DOHH2 (cell line): ENCODE measurements around the gene IGF2BP1.

Experiments used
- CTCF ChIP-seq: fragments of 200-600 bp; sonication (generic); IDR thresholded peaks from one replicate; pipeline ENCODE4 v1.5.1; 2014; ENCODE audit warnings: antibody characterized with exemption, mild to moderate bottlenecking, low read depth, low read length; ENCODE audit not compliant: poor library complexity, severe bottlenecking
- EZH2phosphoT487 ChIP-seq: fragments of 200-600 bp; sonication (generic); IDR thresholded peaks from 2 replicates; pipeline ENCODE4 v1.6.1; 2017; ENCODE audit warnings: borderline replicate concordance, mild to moderate bottlenecking, antibody characterized with exemption, low read length, moderate library complexity, mixed read lengths

DNA sequence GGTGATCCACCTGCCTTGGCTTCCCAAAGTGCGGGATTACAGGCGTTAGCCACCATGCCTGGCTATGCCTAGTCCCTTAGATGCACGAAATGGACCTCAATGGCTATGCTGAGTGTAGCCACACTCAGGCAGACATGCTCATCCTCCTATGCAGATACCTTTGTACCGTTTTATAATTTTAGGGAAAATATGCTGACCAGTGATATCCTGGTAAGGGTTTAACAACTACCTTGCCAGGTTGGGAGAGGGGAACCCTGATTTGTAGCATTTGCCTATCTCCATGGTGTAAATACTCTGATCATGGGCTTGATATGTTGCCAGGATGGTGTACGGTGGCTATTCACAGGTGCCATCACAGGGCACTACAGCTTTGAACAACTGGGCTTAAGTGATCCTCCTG lies 45.6 kb upstream of the IGF2BP1 start:
- TF ChIP-seq CTCF: no peak
- no peak for TF ChIP-seq EZH2phosphoT487
